ENCODE data around the gene NWD2. TPM values are rescaled to one million over a fixed set of nuclear protein-coding genes. Genes with fewer than 3 reads are reported as not detected.

Gene NWD2
- total RNA-seq, 1 experiment from 2014 or later: not detected

DNA sequence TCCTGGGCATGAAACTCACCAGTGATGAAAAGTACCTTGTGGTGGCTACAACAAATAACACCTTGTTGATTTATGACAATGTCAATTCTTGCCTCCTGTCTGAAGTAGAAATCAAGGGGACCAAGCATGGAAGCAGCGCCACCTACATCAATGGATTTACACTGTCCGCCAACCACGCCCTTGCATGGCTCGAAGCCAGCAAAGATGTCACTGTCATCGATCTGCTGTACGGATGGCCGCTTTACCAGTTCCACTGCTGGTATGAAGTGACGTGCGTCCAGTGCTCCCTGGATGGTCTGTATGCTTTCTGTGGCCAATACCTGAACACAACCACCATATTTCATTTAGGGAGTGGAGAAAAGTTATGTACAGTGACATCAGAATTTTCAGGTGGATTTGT is 200.5 kb downstream of the NWD2 start:
- no peak overlapping the region for H3K4me3 ChIP-seq
- DNase-seq: no peak
- H3K36me3 ChIP-seq: no peaks in the 10 kb centered on the region
- no peaks in the 10 kb centered on the region for H3K9me3 ChIP-seq
- no peaks in the 10 kb centered on the region; the same call in 1 of the 2 replicates for H3K27me3 ChIP-seq

DNA sequence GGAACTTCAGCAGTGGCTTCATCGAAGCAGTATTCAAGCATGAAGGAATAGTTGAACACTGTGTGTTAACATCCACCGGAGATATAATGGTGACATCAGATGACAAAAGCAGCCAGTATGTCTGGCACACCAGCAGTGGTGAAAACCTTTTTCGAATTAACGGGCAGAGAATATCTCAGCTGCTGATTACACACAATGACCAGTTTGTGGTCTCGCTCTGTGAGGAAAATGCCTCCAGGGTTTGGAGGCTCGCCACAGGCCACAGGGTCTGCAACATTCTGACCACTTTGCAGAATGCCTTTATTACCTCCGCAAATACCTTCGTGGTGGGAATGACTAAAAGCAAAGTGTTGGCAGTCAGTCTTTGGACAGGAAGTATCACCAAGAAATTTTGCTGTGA is 201.5 kb downstream of the NWD2 start:
- H3K4me3 ChIP-seq: no peak overlapping the region
- no peaks in the 10 kb centered on the region for H3K9me3 ChIP-seq
- no peaks in the 10 kb centered on the region; the same call in 1 of the 2 replicates for H3K27me3 ChIP-seq
- DNase-seq: no peak
- no peaks in the 10 kb centered on the region for H3K36me3 ChIP-seq

DNA sequence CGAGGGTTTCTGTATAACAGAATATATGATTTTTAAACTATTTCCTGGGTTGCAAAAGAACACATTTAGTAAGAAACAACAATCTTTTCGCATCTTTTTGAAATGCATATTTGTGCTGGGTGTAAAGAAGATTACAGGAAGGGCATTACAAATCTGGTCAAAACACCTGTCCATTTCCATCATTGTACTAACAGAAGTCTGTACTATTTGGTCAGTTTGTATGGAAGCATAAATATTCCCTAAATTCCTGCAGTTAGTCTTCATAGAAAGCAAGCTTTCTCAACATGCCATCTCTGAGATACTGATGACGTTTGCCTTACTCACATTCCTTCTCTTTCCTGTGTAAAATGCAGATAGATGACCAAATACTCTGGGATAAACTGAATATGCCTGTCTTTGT is 203.3 kb downstream of the NWD2 start:
- Histone ChIP-seq H3K9me3 (no peaks in the 10 kb centered on the region), H3K36me3 (no peaks in the 10 kb centered on the region), H3K4me3 (no peak overlapping the region), H3K27me3 (no peaks in the 10 kb centered on the region; the same call in 1 of the 2 replicates)
- no peak for DNase-seq

DNA sequence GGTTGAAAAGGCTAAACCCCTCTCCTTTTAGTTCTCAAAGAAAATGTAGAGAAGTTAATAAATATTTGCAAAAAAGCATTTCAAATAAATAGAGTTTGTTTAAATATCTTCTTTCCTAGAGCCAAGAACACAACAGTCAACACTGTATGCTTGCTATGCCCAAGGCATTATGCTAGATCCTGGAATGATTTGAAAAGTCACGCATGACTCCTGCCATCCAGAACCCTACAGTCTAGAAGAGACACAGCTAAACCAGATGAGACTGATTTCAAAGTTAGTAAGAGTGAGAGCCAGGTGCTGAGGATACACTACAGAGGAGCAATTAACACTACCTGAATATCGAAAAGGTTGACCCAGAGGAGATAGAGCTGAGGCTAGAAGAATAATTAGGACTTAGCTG is 205.8 kb downstream of the NWD2 start:
- no peak overlapping the region for H3K4me3 ChIP-seq
- H3K36me3 ChIP-seq: no peaks in the 10 kb centered on the region
- H3K9me3 ChIP-seq: no peaks in the 10 kb centered on the region
- no peak for DNase-seq
- H3K27me3 ChIP-seq: peaks cover 4% of the 10 kb centered on the region; the same call in 1 of the 2 replicates

- H3K9me3 ChIP-seq: no peaks in the 10 kb centered on the region
- H3K4me3 ChIP-seq: no peak overlapping the region
- H3K36me3 ChIP-seq: no peaks in the 10 kb centered on the region
- peaks cover 4% of the 10 kb centered on the region; the same call in 1 of the 2 replicates for H3K27me3 ChIP-seq
- no peak for DNase-seq
Measured at GRCh38 chr4:37450911-37451310, 206.4 kb downstream of the NWD2 start.

DNA sequence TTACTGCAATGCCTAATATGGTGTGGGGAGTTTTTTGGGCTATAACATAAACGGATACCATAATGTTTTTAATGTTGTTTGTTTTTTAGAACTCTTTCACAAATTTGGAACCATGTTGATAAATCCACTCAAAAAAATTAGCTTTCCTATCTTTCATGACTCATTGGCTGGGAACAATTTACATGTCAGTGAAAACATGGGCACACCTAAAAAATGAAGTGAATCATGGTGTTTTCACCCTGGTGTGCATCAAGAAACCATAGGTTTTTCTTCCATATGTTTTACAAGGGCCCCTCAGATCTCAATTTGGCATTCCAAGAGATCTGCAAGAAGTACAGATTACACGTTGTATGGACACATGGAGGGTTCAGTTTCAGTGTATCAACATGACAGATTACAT is 207.1 kb downstream of the NWD2 start:
- Histone ChIP-seq H3K4me3 (no peak overlapping the region), H3K27me3 (peaks cover 6% of the 10 kb centered on the region), H3K9me3 (no peaks in the 10 kb centered on the region), H3K36me3 (no peaks in the 10 kb centered on the region)
- DNase-seq: no peak

DNA sequence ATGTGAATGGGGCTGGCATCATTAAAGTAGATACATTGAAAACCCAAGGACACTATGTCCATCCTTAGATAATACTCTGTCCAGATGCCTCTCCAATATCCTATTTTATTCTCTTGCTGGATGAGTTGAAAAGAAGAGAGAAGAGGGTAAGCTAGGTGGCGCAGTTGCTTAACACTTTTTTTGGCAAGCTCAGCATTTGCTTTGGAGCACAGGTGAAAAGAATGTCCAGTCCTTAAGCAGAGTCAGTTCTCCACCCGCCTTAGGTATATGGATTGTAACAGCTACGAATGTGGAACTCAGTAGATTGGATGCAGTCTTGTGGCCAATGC is 208.4 kb downstream of the NWD2 start:
- DNase-seq: peak; percentile 11
- H3K36me3 ChIP-seq: no peaks in the 10 kb centered on the region
- peaks cover 8% of the 10 kb centered on the region for H3K27me3 ChIP-seq
- H3K9me3 ChIP-seq: no peaks in the 10 kb centered on the region
- H3K4me3 ChIP-seq: no peak overlapping the region

- Histone ChIP-seq H3K27me3 (peaks cover 8% of the 10 kb centered on the region), H3K4me3 (peak overlapping the region; percentile 32), H3K36me3 (no peaks in the 10 kb centered on the region), H3K9me3 (no peaks in the 10 kb centered on the region)
- peak; percentile 17 for DNase-seq
Measured at GRCh38 chr4:37453281-37453998, 208.9 kb downstream of the NWD2 start.

DNA sequence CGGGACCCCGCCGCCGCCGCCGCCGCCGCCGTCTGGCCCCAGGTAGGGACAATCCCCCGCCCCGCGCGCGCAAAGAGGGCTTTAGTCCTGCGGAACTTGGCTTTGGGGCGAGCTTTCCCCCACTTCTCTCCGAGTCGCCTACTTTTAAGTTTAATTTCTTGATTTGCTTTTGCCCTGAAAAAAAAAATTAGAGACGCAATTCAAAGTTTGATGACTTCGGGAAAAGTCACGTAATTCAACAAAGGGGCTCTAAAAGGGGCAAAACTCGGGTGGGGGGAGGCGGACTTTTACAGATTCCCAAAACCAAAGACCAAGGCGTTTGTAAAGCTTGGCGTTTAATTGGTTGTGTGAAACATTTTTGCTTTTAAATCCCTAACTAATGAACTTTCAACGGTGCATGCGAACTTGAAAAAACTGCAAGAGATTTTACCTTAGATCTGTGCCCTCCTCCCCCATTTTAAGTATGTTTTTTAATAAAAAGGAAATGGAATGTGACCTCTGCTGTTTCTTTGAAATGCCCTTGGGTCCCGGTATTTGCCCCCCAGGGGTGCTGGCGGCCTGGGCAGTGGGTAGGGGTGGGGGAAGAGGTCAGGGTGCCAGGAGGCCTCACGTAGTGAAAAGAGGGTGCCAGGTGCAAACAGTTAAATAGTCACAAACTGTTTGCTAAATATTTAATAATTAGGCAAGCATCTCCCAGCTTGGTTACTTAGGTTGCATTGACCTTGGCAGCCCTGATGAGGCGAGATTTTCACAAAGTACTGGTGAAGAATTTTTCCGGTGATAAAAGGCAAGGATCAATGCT is 209.7 kb downstream of the NWD2 start:
- Histone ChIP-seq H3K4me3 (no peak overlapping the region), H3K36me3 (no peaks in the 10 kb centered on the region), H3K9me3 (no peaks in the 10 kb centered on the region), H3K27me3 (peaks cover 8% of the 10 kb centered on the region)
- DNase-seq: no peak

DNA sequence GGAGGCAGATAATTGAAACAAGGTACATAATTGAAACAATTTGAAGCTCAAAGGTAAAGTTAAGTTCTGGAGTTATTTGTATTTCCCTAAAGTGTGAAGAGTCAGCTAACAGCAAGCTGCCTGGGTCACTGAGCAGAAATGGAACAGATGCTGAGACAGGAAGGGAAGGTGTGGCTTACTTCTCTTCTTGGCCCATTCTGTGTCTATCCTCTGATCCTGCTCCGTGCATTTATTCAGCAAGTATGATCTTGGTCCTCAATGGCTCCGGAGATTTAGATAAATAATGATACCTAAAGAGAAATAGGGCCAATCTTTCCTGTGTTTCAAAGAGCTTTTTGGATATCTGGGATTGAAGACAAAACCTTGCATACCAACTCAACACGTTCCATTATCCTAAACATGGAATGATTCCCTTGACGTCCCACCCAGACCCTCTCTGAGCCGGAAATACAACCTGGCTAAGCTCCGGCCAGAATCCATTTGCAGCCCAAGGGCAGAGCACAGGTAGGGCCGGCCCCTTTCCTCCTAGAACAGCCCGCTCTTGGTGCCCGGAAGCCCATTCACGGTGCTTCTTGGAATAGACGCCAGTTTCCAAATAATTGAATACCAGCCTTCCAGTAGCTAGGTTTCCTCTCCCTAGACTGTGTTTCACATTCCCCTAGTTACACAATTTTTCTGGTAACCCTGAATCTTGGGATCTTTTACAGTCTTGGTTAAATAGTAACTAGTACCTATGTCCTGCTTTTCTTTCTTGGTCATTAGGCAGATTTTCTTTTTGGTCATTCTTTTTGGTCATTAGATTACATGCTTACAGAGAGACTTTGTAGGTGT is 211.0 kb downstream of the NWD2 start:
- Histone ChIP-seq H3K36me3 (no peaks in the 10 kb centered on the region), H3K9me3 (no peaks in the 10 kb centered on the region), H3K27me3 (peaks cover 8% of the 10 kb centered on the region), H3K4me3 (no peak overlapping the region)
- DNase-seq: no peak

GRCh38 chr4:37461801-37462200 is 217.3 kb downstream of the NWD2 start:
- Histone ChIP-seq H3K9me3 (no peaks in the 10 kb centered on the region), H3K4me3 (no peak overlapping the region), H3K27me3 (no peaks in the 10 kb centered on the region), H3K36me3 (no peaks in the 10 kb centered on the region)
- no peak for DNase-seq

DNA sequence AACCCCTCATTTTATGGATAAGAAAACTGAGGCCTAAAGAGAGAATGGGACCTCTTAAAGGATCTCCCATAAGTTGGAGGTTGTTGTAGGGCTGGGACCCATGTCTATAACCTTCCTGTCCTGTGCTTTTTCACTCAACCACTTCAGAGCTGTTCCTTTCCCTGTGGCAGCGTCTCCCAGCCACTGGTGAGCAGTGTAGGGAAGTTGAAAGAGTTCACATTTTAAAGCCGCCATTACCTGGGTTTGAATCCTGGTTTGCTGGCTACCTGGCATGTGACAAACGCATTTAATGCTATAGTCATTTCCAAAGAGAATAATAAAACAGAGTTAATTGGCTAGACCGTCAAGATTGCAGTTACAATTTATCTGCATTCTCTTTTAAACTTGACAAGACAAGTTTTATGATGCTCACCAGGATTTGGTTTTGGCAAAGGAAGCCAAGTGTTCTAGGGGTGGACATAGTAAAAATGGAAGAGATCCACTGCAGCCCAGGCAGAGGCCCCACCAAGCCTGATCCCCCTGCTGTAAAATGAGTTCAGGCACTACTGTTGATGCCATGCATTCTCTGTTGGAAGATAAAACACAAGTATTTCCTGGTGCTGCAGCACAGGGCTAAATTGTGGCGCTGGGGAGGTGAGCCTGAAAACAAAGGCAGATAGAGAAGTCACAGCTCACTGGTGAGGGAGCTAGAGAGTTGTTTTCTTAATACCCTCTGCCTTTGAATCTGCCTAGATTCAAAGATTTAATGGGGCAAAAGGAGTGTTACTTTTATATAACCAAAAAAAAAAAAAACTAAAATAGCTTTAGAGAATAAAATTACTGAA is 218.7 kb downstream of the NWD2 start:
- no peaks in the 10 kb centered on the region for H3K27me3 ChIP-seq
- H3K36me3 ChIP-seq: no peaks in the 10 kb centered on the region
- no peaks in the 10 kb centered on the region for H3K9me3 ChIP-seq
- DNase-seq: no peak
- no peak overlapping the region for H3K4me3 ChIP-seq

DNA sequence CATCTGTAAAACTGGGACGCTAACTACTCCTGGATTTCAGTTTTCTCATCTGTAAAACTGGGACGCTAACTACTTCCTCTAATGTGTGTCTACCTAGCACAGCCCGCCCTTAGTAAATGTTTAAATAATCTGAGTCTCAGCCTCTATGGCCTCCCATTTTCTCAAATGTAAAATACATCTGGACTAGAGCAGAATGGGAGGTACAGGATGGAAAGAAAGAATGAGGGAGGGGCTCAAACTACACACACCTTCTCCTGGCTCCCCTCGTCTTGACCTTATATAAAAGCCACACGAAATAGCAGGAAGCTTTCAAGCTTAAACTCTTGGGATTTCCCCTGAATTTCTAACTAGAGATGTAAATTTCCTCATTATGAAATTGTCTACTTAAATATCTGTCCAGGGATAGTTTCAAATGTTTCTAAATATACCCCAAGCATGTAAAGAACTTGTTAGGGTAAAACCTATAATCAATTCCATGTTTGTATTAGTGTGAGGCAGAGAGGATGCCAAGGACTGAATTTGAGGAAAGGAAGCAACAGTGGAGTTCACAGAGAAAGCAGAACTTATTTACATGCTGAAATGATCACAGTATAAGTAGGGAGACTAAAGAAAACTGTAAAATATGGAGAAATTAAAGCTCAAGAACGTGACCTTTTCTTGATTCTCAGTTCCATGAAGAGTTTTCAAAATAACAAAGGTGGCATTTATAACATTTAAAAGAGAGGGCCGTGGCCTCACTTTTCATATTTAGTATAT is 220.0 kb downstream of the NWD2 start:
- DNase-seq: no peak

GRCh38 chr4:37465296-37465695 is 220.8 kb downstream of the NWD2 start:
- DNase-seq: no peak
- Histone ChIP-seq H3K27me3 (no peaks in the 10 kb centered on the region), H3K4me3 (no peak overlapping the region), H3K9me3 (no peaks in the 10 kb centered on the region), H3K36me3 (no peaks in the 10 kb centered on the region)

More for the DNA sequence above, 220.0 kb downstream of the NWD2 start:
- Histone ChIP-seq H3K36me3 (no peaks in the 10 kb centered on the region), H3K27me3 (no peaks in the 10 kb centered on the region), H3K9me3 (no peaks in the 10 kb centered on the region), H3K4me3 (no peak overlapping the region)

GRCh38 chr4:37465845-37466244 is 221.3 kb downstream of the NWD2 start:
- Histone ChIP-seq H3K4me3 (no peak overlapping the region), H3K36me3 (no peaks in the 10 kb centered on the region), H3K27me3 (no peaks in the 10 kb centered on the region), H3K9me3 (no peaks in the 10 kb centered on the region)
- no peak for DNase-seq

DNA sequence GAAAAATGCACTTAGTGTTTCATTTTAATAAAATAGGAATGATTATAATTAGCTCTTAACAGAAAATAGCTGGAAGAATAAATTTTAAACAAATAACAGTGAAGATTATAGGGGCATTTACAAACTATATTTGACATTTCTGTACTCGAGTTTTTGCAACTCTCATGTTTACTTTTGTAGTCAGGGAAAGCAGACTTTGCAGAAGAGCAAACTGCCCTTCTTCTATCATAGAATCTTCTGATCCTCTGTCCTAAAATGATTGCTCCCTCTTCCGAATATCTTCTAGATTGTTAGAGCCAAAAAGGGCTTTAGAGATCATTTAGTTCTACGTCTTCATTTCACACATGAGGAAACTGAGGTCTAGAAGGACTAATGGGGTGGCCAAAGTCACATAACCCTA is 222.7 kb downstream of the NWD2 start:
- H3K27me3 ChIP-seq: no peaks in the 10 kb centered on the region
- DNase-seq: no peak
- no peaks in the 10 kb centered on the region for H3K36me3 ChIP-seq
- no peak overlapping the region for H3K4me3 ChIP-seq
- no peaks in the 10 kb centered on the region for H3K9me3 ChIP-seq

All from MG63 (cell line).